Measurements from ENCODE around the gene MED20. TPM values are rescaled to one million over a fixed set of nuclear protein-coding genes. Genes with fewer than 3 reads are reported as not detected.

Gene MED20
- total and polyA plus RNA-seq, 10 of the 15 experiments (the other 5 are each of a cell fraction or from before 2014, with no cell fraction given): 13.4 to 24.8 (median 17.9) TPM

DNA sequence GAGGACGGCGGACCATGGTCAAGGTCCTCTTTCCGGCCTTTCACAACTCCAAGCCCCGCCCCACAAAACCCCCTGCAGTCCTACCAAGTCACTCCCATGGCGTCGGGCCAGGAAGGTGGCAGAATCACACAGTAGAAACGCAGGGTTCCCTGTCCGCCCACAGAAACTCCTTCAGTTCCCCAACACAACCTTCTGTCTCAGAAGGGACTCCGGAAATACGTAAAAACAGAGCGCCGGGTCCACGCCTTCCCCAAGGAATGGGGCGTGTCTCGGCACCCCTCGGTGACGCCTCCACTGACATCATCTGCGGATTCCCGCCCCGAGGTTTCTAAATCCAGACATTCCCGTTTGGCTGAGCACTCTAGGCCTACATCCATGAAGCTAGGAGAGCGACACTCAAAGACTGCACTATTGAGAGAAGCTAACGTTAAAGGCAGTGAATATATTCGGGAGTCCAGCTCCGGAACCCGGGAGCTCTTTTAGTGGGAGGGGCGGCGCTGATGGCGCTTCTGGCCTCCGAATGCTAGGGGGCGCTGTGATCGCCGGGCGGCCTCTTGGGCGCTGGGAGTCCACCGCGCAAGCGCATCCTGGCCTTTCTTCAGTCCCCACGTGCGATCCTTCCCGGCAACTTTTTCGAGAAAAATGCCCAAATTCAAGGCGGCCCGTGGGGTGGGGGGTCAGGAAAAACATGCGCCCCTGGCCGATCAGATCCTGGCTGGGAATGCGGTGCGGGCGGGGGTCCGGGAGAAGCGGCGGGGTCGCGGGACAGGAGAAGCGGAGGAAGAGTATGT, at the start of gene MED20, which contains the start of gene BYSL (continued):
- TF ChIP-seq, protein P1, sequence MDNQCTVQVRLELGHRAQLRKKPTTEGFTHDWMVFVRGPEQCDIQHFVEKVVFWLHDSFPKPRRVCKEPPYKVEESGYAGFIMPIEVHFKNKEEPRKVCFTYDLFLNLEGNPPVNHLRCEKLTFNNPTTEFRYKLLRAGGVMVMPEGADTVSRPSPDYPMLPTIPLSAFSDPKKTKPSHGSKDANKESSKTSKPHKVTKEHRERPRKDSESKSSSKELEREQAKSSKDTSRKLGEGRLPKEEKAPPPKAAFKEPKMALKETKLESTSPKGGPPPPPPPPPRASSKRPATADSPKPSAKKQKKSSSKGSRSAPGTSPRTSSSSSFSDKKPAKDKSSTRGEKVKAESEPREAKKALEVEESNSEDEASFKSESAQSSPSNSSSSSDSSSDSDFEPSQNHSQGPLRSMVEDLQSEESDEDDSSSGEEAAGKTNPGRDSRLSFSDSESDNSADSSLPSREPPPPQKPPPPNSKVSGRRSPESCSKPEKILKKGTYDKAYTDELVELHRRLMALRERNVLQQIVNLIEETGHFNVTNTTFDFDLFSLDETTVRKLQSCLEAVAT (IDR thresholded peaks at IDR 0.05): peak; percentile 56
- TF ChIP-seq NR2C2 (IDR thresholded peaks at IDR 0.05; ENCODE audit: borderline replicate concordance, control insufficient read depth, insufficient read length, low read depth) (no peak), MTA3 (IDR thresholded peaks at IDR 0.05; ENCODE audit: borderline replicate concordance, low read length) (no peak; the same call in 1 of the 2 replicates), RUNX3 (IDR thresholded peaks at IDR 0.05; ENCODE audit: low read length) (peak; percentile 84), CHD1 (IDR thresholded peaks at IDR 0.05; ENCODE audit: low read depth, low read length) (no peak), ZZZ3 (IDR thresholded peaks at IDR 0.05; ENCODE audit: control insufficient read depth, insufficient read length, low read depth) (no peak), SUZ12 (IDR thresholded peaks at IDR 0.05; ENCODE audit: unreplicated experiment) (no peak), NFIC (IDR thresholded peaks at IDR 0.05; ENCODE audit: low read depth, low read length) (peak; percentile 68; the same call in 1 of the 2 replicates), EGR1 (IDR thresholded peaks at IDR 0.05; ENCODE audit: borderline replicate concordance in 1 of 2, low read depth in 2 of 2, low read length in 2 of 2) (peak in 1 of 2 experiments; percentile 87; a peak in 2 of 3 replicates), ETV6 (conservative IDR thresholded peaks at IDR 0.05 in 1 of 2, IDR thresholded peaks at IDR 0.05 in 1 of 2; ENCODE audit: borderline replicate concordance in 1 of 2, low read depth in 1 of 2) (peak in 1 of 2 experiments; percentile 36; a peak in 1 of 4 replicates), SPI1 (IDR thresholded peaks at IDR 0.05; ENCODE audit: borderline replicate concordance, insufficient read depth, low read depth, low read length) (peak; percentile 74; the same call in 1 of the 2 replicates), EP300 (IDR thresholded peaks at IDR 0.05; ENCODE audit: borderline replicate concordance in 1 of 2, control insufficient read depth in 1 of 2, low read depth in 2 of 2, low read length in 2 of 2) (0 out of 4 replicates have a peak, but pooled peaks have one; percentile 35 to 57), SIN3A (IDR thresholded peaks at IDR 0.05; ENCODE audit: low read depth, low read length) (peak; percentile 64; the same call in 1 of the 2 replicates), RB1 (IDR thresholded peaks at IDR 0.05; ENCODE audit: borderline replicate concordance) (peak; percentile 98; the same call in 1 of the 2 replicates)
- TF ChIP-seq, protein P2, sequence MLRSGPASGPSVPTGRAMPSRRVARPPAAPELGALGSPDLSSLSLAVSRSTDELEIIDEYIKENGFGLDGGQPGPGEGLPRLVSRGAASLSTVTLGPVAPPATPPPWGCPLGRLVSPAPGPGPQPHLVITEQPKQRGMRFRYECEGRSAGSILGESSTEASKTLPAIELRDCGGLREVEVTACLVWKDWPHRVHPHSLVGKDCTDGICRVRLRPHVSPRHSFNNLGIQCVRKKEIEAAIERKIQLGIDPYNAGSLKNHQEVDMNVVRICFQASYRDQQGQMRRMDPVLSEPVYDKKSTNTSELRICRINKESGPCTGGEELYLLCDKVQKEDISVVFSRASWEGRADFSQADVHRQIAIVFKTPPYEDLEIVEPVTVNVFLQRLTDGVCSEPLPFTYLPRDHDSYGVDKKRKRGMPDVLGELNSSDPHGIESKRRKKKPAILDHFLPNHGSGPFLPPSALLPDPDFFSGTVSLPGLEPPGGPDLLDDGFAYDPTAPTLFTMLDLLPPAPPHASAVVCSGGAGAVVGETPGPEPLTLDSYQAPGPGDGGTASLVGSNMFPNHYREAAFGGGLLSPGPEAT (IDR thresholded peaks at IDR 0.05; ENCODE audit: low read depth): peak; percentile 91
- TF ChIP-seq, protein P3, sequence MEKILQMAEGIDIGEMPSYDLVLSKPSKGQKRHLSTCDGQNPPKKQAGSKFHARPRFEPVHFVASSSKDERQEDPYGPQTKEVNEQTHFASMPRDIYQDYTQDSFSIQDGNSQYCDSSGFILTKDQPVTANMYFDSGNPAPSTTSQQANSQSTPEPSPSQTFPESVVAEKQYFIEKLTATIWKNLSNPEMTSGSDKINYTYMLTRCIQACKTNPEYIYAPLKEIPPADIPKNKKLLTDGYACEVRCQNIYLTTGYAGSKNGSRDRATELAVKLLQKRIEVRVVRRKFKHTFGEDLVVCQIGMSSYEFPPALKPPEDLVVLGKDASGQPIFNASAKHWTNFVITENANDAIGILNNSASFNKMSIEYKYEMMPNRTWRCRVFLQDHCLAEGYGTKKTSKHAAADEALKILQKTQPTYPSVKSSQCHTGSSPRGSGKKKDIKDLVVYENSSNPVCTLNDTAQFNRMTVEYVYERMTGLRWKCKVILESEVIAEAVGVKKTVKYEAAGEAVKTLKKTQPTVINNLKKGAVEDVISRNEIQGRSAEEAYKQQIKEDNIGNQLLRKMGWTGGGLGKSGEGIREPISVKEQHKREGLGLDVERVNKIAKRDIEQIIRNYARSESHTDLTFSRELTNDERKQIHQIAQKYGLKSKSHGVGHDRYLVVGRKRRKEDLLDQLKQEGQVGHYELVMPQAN (conservative IDR thresholded peaks at IDR 0.05): peak; percentile 96
- TF ChIP-seq, protein P4, sequence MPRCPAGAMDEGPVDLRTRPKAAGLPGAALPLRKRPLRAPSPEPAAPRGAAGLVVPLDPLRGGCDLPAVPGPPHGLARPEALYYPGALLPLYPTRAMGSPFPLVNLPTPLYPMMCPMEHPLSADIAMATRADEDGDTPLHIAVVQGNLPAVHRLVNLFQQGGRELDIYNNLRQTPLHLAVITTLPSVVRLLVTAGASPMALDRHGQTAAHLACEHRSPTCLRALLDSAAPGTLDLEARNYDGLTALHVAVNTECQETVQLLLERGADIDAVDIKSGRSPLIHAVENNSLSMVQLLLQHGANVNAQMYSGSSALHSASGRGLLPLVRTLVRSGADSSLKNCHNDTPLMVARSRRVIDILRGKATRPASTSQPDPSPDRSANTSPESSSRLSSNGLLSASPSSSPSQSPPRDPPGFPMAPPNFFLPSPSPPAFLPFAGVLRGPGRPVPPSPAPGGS (IDR thresholded peaks at IDR 0.05; ENCODE audit: borderline replicate concordance, insufficient read depth, low read depth, low read length, poor library complexity, severe bottlenecking): peak; percentile 37

Measured in GM12878 (cell line).